CD4-positive, CD25-positive, alpha-beta regulatory T cell (primary cell): Measurements from ENCODE around the gene FAM234B. TPM values are rescaled to one million over a fixed set of nuclear protein-coding genes. Genes with fewer than 3 reads are reported as not detected.

ENCODE experiments used
- ATAC-seq, 2 donors: fragments of 150-1000 bp; cut with Tn5 transposase; one replicate each; pipeline ENCODE4 v1.10.0; 2021; ENCODE audit warnings: low read depth in 2 of 2, moderate number of reproducible peaks in 2 of 2, moderate library complexity in 1 of 2
- DNase-seq, 3 donors: peaks; one replicate each; pipeline versions ENCODE4 v3.0.0 to v3.0.0-alpha.2; 2012 to 2022; ENCODE audit warnings: mixed read lengths in 1 of 3
- H3K27ac ChIP-seq: one replicate; pipeline ENCODE4 v1.7.0; 2013; ENCODE audit warnings: mild to moderate bottlenecking, low read length; ENCODE audit not compliant: insufficient read depth, poor library complexity, severe bottlenecking
- H3K27me3 ChIP-seq: one replicate; pipeline ENCODE4 v1.7.0; 2013; ENCODE audit warnings: low read length; ENCODE audit not compliant: control insufficient read depth, insufficient read depth
- H3K36me3 ChIP-seq: one replicate; pipeline ENCODE4 v1.7.0; 2013; ENCODE audit warnings: mild to moderate bottlenecking, low read length, moderate library complexity; ENCODE audit not compliant: control insufficient read depth, insufficient read depth
- H3K4me1 ChIP-seq: 2 replicates; pipeline ENCODE4 v1.7.0; 2013; ENCODE audit warnings: mild to moderate bottlenecking, low read length; ENCODE audit not compliant: insufficient read depth, control insufficient read depth, poor library complexity, severe bottlenecking
- H3K4me3 ChIP-seq: one replicate; pipeline ENCODE4 v1.7.0; 2013; ENCODE audit warnings: low read depth, mild to moderate bottlenecking, low read length, moderate library complexity
- H3K9me3 ChIP-seq, 2 experiments: 1 replicate in 1 of 2; 2 replicates in 1 of 2; pipeline ENCODE4 v1.7.0; 2013; ENCODE audit warnings: low read length in 2 of 2, mild to moderate bottlenecking in 1 of 2, moderate library complexity in 1 of 2; ENCODE audit not compliant: control insufficient read depth in 2 of 2
- H3K27ac Mint-ChIP-seq, 3 donors: one replicate each; pipeline ENCODE4 v1.8.0; 2020 to 2022; ENCODE audit warnings: mild to moderate bottlenecking in 3 of 3, mixed read lengths in 3 of 3, moderate library complexity in 2 of 3
- H3K27me3 Mint-ChIP-seq: one replicate; pipeline ENCODE4 v1.8.0; 2022; ENCODE audit warnings: mild to moderate bottlenecking, mixed read lengths
- H3K36me3 Mint-ChIP-seq: one replicate; pipeline ENCODE4 v1.8.0; 2020; ENCODE audit warnings: mixed read lengths
- H3K4me1 Mint-ChIP-seq, 4 donors: one replicate each; pipeline ENCODE4 v1.8.0; 2020 to 2022; ENCODE audit warnings: mixed read lengths in 4 of 4, mild to moderate bottlenecking in 1 of 4
- H3K4me3 Mint-ChIP-seq, 4 donors: one replicate each; pipeline ENCODE4 v1.8.0; 2020 to 2022; ENCODE audit warnings: mild to moderate bottlenecking in 4 of 4, mixed read lengths in 4 of 4, moderate library complexity in 3 of 4
- H3K9me3 Mint-ChIP-seq, 7 donors: one replicate each; pipeline ENCODE4 v1.8.0; 2020 to 2022; ENCODE audit warnings: mixed read lengths in 7 of 7, mild to moderate bottlenecking in 3 of 7, moderate library complexity in 2 of 7
- polyA plus RNA-seq, 4 donors: library from polyadenylated mRNA; unstranded; fragments of 300-500 nt; fragmentation: Illumina TruSeq; gene quantifications; one replicate each; pipeline ENCODE4 v1.2.3, GENCODE V29; 2021
- total RNA-seq: library from RNA; stranded (reverse); gene quantifications from one replicate; pipeline ENCODE4 v1.2.3, GENCODE V29; 2022

The FAM234B gene
- total and polyA plus RNA-seq, 5 donors from 2014 or later, result 1.3 to 4.5 (median 2.4) TPM

DNA sequence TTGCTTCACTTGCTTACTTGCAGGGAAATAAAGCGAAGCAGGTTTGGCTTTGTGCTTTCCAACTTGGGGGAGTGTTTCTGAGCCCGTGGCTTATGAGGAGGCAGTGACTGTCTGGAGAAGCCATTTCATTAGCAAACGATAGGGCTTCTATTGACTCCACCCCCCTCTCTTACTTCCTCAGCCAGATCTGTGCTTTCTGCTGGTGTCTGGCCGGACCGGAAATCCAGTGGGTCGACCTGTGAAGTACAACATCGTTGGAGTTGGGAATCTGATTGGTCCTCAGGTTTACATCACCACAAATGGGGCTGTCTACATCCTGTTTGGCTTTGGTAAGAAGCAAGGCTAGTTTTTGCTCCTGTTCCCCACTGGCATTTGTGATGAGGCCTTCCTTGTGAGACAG lies 22.3 kb downstream of the FAM234B start:
- no peak for DNase-seq

GRCh38 chr12:13067322-13067721 lies 23.1 kb downstream of the FAM234B start:
- Histone ChIP-seq H3K27me3 (no peaks in the 10 kb centered on the region), H3K4me1 (no peaks in the 10 kb centered on the region), H3K4me3 (no peak overlapping the region), H3K9me3 (no peaks in the 10 kb centered on the region), H3K27ac (no peak overlapping the region), H3K36me3 (peaks cover 6% of the 10 kb centered on the region)
- Mint-ChIP-seq H3K4me3 (no peak overlapping the region), H3K27me3 (no peaks in the 10 kb centered on the region), H3K36me3 (peaks cover 44% of the 10 kb centered on the region), H3K27ac (no peak overlapping the region), H3K9me3 (peaks cover 0 to 2% (median 0%) of the 10 kb centered on the region in 7 donors), H3K4me1 (no peaks in the 10 kb centered on the region)
- DNase-seq (no peak), ATAC-seq (no peak)

More for the DNA sequence above, 22.3 kb downstream of the FAM234B start:
- Mint-ChIP-seq H3K4me3 (no peak overlapping the region), H3K9me3 (peaks cover 0 to 2% (median 0%) of the 10 kb centered on the region in 7 donors), H3K36me3 (peaks cover 47% of the 10 kb centered on the region), H3K27me3 (no peaks in the 10 kb centered on the region), H3K27ac (no peak overlapping the region), H3K4me1 (no peaks in the 10 kb centered on the region)
- no peak overlapping the region for H3K27ac ChIP-seq
- H3K9me3 ChIP-seq, result no peaks in the 10 kb centered on the region
- no peak for ATAC-seq
- no peaks in the 10 kb centered on the region for H3K27me3 ChIP-seq
- no peak overlapping the region for H3K4me3 ChIP-seq
- H3K36me3 ChIP-seq, result peaks cover 2% of the 10 kb centered on the region
- no peaks in the 10 kb centered on the region for H3K4me1 ChIP-seq

DNA sequence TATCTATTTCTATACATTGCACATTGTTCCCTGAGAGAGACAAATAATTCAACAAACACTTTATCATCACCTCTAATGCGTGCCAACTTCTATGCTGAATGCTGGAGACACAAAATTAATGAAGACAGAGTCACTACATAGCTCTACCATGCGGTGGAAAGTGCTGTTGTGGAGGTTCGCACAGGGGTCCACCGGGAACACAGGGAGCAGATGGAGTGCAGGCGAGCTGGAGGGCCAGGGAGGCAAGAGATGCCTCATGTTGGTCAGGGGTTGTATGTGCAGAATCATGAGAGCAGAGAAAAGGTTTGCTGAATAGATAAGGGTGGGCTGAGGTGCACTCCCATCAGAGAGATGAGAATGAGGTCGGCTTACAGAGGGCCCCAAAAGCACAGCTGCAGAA lies 25.2 kb downstream of the FAM234B start:
- no peak overlapping the region for H3K4me3 Mint-ChIP-seq
- H3K27ac ChIP-seq, result no peak overlapping the region
- H3K4me3 ChIP-seq, result no peak overlapping the region
- H3K9me3 Mint-ChIP-seq, result peaks cover 0 to 2% (median 0%) of the 10 kb centered on the region in 7 donors
- H3K27me3 Mint-ChIP-seq, result no peaks in the 10 kb centered on the region
- peaks cover 6% of the 10 kb centered on the region for H3K36me3 ChIP-seq
- no peaks in the 10 kb centered on the region for H3K4me1 ChIP-seq
- no peak for DNase-seq
- no peaks in the 10 kb centered on the region for H3K9me3 ChIP-seq
- H3K27ac Mint-ChIP-seq, result peak overlapping the region in 1 of 3 donors; percentile 64
- no peak for ATAC-seq
- peaks cover 51% of the 10 kb centered on the region for H3K36me3 Mint-ChIP-seq
- H3K27me3 ChIP-seq, result no peaks in the 10 kb centered on the region
- H3K4me1 Mint-ChIP-seq, result no peaks in the 10 kb centered on the region

- H3K27me3 ChIP-seq, result no peaks in the 10 kb centered on the region
- H3K4me1 ChIP-seq, result no peaks in the 10 kb centered on the region
- no peak overlapping the region for H3K27ac ChIP-seq
- peaks cover 6% of the 10 kb centered on the region for H3K36me3 ChIP-seq
- Mint-ChIP-seq H3K36me3 (peaks cover 57% of the 10 kb centered on the region), H3K4me1 (no peaks in the 10 kb centered on the region), H3K27me3 (no peaks in the 10 kb centered on the region), H3K4me3 (no peak overlapping the region), H3K27ac (peak overlapping the region in 1 of 3 donors; percentile 48), H3K9me3 (peaks cover 0 to 2% (median 0%) of the 10 kb centered on the region in 7 donors)
- ATAC-seq, result no peak
- H3K4me3 ChIP-seq, result no peak overlapping the region
- no peaks in the 10 kb centered on the region for H3K9me3 ChIP-seq
- peak in 1 of 3 donors; percentile 28 for DNase-seq
Measured at GRCh38 chr12:13071305-13072280, 27.4 kb downstream of the FAM234B start.

DNA sequence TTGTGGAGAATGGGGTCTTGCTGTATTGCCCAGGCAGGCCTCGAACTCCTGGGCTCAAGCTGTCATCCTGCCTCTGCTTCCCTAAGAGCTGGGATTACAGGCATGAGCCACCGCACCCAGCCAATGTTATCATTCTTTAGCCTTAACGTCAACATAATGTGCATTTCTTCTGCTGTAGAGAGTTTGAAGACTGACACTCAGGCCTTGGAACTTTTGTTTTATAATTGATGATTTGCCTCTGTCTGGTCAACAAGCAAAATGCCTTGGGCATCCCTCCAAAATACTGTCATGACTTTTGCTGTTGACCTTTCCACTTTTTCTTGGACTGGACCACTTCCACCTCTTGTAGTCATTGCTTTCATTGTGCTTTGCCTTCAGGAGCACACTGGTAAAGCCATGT lies 29.0 kb downstream of the FAM234B start:
- Histone ChIP-seq H3K36me3 (peaks cover 6% of the 10 kb centered on the region), H3K9me3 (no peaks in the 10 kb centered on the region), H3K27me3 (no peaks in the 10 kb centered on the region), H3K4me3 (no peak overlapping the region), H3K27ac (no peak overlapping the region), H3K4me1 (no peaks in the 10 kb centered on the region)
- Mint-ChIP-seq H3K4me1 (no peaks in the 10 kb centered on the region), H3K9me3 (peaks cover 0 to 2% (median 0%) of the 10 kb centered on the region in 7 donors), H3K27ac (no peak overlapping the region), H3K4me3 (no peak overlapping the region), H3K36me3 (peaks cover 53% of the 10 kb centered on the region), H3K27me3 (no peaks in the 10 kb centered on the region)
- ATAC-seq (no peak), DNase-seq (no peak)

GRCh38 chr12:13074396-13075117 lies 30.4 kb downstream of the FAM234B start:
- Mint-ChIP-seq H3K9me3 (peaks cover 0 to 2% (median 0%) of the 10 kb centered on the region in 7 donors), H3K4me3 (no peak overlapping the region), H3K36me3 (peaks cover 42% of the 10 kb centered on the region), H3K27ac (peak overlapping the region in 1 of 3 donors; percentile 6), H3K4me1 (no peaks in the 10 kb centered on the region), H3K27me3 (no peaks in the 10 kb centered on the region)
- Histone ChIP-seq H3K27me3 (no peaks in the 10 kb centered on the region), H3K27ac (no peak overlapping the region), H3K36me3 (peaks cover 4% of the 10 kb centered on the region), H3K9me3 (no peaks in the 10 kb centered on the region), H3K4me1 (no peaks in the 10 kb centered on the region), H3K4me3 (no peak overlapping the region)
- DNase-seq (no peak), ATAC-seq (no peak)

GRCh38 chr12:13075118-13075480 lies 30.9 kb downstream of the FAM234B start:
- Histone ChIP-seq H3K36me3 (peaks cover 4% of the 10 kb centered on the region), H3K27ac (no peak overlapping the region), H3K9me3 (no peaks in the 10 kb centered on the region), H3K4me1 (no peaks in the 10 kb centered on the region), H3K27me3 (no peaks in the 10 kb centered on the region), H3K4me3 (no peak overlapping the region)
- peaks cover 0 to 2% (median 0%) of the 10 kb centered on the region in 7 donors for H3K9me3 Mint-ChIP-seq
- no peak overlapping the region for H3K4me3 Mint-ChIP-seq
- DNase-seq, result no peak
- ATAC-seq, result no peak
- no peaks in the 10 kb centered on the region for H3K4me1 Mint-ChIP-seq
- no peaks in the 10 kb centered on the region for H3K27me3 Mint-ChIP-seq
- peaks cover 45% of the 10 kb centered on the region for H3K36me3 Mint-ChIP-seq
- H3K27ac Mint-ChIP-seq, result no peak overlapping the region
